SK-N-SH (cell line): ENCODE measurements around the gene TMEM95.

Experiments
- EZH2phosphoT487 ChIP-seq: fragments of 200-600 bp; sonication (generic); IDR thresholded peaks from 2 replicates; pipeline ENCODE4 v1.6.1; 2017; ENCODE audit warnings: low read depth, mixed run types, mild to moderate bottlenecking, antibody characterized with exemption, moderate library complexity, borderline replicate concordance
- POLR2AphosphoS5 ChIP-seq: IDR thresholded peaks from 2 replicates; pipeline ENCODE4 v1.6.1; 2012; ENCODE audit warnings: low read depth, low read length
- TF ChIP-seq, protein P1 (sequence below): fragments of 200-600 bp; sonication (generic); IDR thresholded peaks from 2 replicates; pipeline ENCODE4 v1.6.1; 2017; ENCODE audit warnings: antibody characterized with exemption, mild to moderate bottlenecking, moderate library complexity
- TF ChIP-seq, protein P2 (sequence below): fragments of 150-350 bp; IDR thresholded peaks from 2 replicates; pipeline ENCODE4 v1.6.1; 2016; ENCODE audit warnings: mild to moderate bottlenecking, low read depth, low read length

DNA sequence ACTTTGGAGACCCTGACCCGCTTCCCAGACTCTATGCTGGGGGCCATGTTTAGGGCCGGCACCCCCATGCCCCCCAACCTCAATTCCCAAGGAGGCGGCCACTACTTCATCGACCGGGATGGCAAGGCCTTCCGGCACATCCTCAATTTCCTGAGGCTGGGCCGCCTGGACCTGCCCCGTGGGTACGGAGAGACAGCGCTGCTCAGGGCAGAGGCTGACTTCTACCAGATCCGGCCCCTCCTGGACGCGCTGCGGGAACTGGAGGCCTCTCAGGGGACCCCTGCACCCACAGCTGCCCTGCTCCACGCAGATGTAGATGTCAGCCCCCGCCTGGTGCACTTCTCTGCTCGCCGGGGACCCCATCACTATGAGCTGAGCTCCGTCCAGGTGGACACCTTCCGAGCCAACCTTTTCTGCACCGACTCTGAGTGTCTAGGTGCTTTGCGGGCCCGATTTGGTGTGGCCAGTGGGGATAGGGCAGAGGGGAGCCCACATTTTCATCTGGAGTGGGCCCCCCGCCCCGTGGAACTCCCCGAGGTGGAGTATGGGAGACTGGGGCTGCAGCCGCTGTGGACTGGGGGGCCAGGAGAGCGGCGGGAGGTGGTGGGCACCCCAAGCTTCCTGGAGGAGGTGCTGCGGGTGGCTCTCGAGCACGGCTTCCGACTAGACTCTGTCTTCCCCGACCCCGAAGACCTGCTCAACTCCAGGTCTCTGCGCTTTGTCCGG, 1.9 kb upstream of the TMEM95 start:
- TF ChIP-seq, protein P1, sequence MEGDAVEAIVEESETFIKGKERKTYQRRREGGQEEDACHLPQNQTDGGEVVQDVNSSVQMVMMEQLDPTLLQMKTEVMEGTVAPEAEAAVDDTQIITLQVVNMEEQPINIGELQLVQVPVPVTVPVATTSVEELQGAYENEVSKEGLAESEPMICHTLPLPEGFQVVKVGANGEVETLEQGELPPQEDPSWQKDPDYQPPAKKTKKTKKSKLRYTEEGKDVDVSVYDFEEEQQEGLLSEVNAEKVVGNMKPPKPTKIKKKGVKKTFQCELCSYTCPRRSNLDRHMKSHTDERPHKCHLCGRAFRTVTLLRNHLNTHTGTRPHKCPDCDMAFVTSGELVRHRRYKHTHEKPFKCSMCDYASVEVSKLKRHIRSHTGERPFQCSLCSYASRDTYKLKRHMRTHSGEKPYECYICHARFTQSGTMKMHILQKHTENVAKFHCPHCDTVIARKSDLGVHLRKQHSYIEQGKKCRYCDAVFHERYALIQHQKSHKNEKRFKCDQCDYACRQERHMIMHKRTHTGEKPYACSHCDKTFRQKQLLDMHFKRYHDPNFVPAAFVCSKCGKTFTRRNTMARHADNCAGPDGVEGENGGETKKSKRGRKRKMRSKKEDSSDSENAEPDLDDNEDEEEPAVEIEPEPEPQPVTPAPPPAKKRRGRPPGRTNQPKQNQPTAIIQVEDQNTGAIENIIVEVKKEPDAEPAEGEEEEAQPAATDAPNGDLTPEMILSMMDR = no peak
- TF ChIP-seq, protein P2, sequence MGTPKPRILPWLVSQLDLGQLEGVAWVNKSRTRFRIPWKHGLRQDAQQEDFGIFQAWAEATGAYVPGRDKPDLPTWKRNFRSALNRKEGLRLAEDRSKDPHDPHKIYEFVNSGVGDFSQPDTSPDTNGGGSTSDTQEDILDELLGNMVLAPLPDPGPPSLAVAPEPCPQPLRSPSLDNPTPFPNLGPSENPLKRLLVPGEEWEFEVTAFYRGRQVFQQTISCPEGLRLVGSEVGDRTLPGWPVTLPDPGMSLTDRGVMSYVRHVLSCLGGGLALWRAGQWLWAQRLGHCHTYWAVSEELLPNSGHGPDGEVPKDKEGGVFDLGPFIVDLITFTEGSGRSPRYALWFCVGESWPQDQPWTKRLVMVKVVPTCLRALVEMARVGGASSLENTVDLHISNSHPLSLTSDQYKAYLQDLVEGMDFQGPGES = no peak
- TF ChIP-seq POLR2AphosphoS5 = no peak
- TF ChIP-seq EZH2phosphoT487 = no peak
